IMR-90 (cell line): ENCODE measurements around the gene RELN. TPM values are rescaled to one million over a fixed set of nuclear protein-coding genes. Genes with fewer than 3 reads are reported as not detected.

Source experiments
- ATAC-seq: fragments of 200-7000 bp; cut with Tn5 transposase; 2 replicates; pipeline ENCODE4 v1.9.1; 2020; ENCODE audit warnings: low read depth, mild to moderate bottlenecking, moderate library complexity
- BruUV-seq: library from RNA; stranded (reverse); fragments of 400-500 nt; replicated peaks from 2 replicates; lab custom pipeline; 2021; lab: Mats Ljungman, UMichigan
- CTCF ChIA-PET: fragments of 300-600 bp; formaldehyde crosslinking; extraction: SDS; loops from one replicate; lab custom pipeline; 2021; ENCODE audit warnings: antibody characterized with exemption; lab: Yijun Ruan, JAX
- POLR2A ChIA-PET: fragments of 300-600 bp; sonication (Branson Sonifier 250); formaldehyde crosslinking; loops from one replicate; lab custom pipeline; 2022; ENCODE audit warnings: antibody characterized with exemption; ENCODE audit not compliant: unreplicated experiment; lab: Charles Lee
- DNase-seq: peaks from one replicate; pipeline ENCODE4 v3.0.0; 2013
- H2AFZ ChIP-seq: replicated peaks from 2 replicates; pipeline ENCODE3; 2013; ENCODE audit warnings: low read length, mild to moderate bottlenecking; ENCODE audit not compliant: poor library complexity
- H2AK5ac ChIP-seq: 2 replicates; pipeline ENCODE4 v1.6.1; 2013; ENCODE audit warnings: low read depth, low read length, inconsistent platforms
- H2AK9ac ChIP-seq: replicated peaks from 2 replicates; pipeline ENCODE3; 2013; ENCODE audit warnings: mild to moderate bottlenecking, low read depth, low read length, moderate library complexity; ENCODE audit not compliant: poor library complexity
- H2BK120ac ChIP-seq: 2 replicates; pipeline ENCODE4 v1.6.1; 2013; ENCODE audit warnings: low read depth, low read length, inconsistent platforms
- H2BK15ac ChIP-seq: 3 replicates; pipeline ENCODE4 v1.6.1; 2013; ENCODE audit warnings: low read depth, low read length, inconsistent platforms
- H2BK20ac ChIP-seq: 2 replicates; pipeline ENCODE4 v1.6.1; 2013; ENCODE audit warnings: low read depth, mild to moderate bottlenecking, inconsistent platforms, low read length, moderate library complexity
- H2BK5ac ChIP-seq: 2 replicates; pipeline ENCODE4 v1.6.1; 2013; ENCODE audit warnings: mild to moderate bottlenecking, low read depth, low read length, inconsistent platforms; ENCODE audit not compliant: poor library complexity, severe bottlenecking
- H3K14ac ChIP-seq: replicated peaks from 2 replicates; pipeline ENCODE4 v1.6.1; 2013; ENCODE audit warnings: low read depth, low read length, inconsistent platforms
- H3K18ac ChIP-seq: 2 replicates; pipeline ENCODE4 v1.6.1; 2013; ENCODE audit warnings: low read depth, low read length, control low read depth
- H3K23ac ChIP-seq: 2 replicates; pipeline ENCODE4 v1.6.1; 2013; ENCODE audit warnings: low read depth, low read length, inconsistent platforms
- H3K27ac ChIP-seq: 2 replicates; pipeline ENCODE4 v1.5.1; 2013; ENCODE audit warnings: mild to moderate bottlenecking, control low read depth, low read length; ENCODE audit not compliant: insufficient read depth
- H3K27me3 ChIP-seq: 2 replicates; pipeline ENCODE4 v1.6.1; 2013; ENCODE audit warnings: low read length; ENCODE audit not compliant: control insufficient read depth, insufficient read depth
- H3K36me3 ChIP-seq: 2 replicates; pipeline ENCODE4 v1.6.1; 2013; ENCODE audit warnings: low read length, mixed read lengths; ENCODE audit not compliant: control insufficient read depth, insufficient read depth
- H3K4ac ChIP-seq: 2 replicates; pipeline ENCODE4 v1.6.1; 2013; ENCODE audit warnings: low read depth, low read length, inconsistent platforms
- H3K4me1 ChIP-seq: 2 replicates; pipeline ENCODE4 v1.6.1; 2013; ENCODE audit warnings: low read length, mixed read lengths; ENCODE audit not compliant: control insufficient read depth, insufficient read depth
- H3K4me2 ChIP-seq: 2 replicates; pipeline ENCODE4 v1.6.1; 2013; ENCODE audit warnings: low read depth, mild to moderate bottlenecking, control low read depth, low read length, moderate library complexity
- H3K4me3 ChIP-seq: 2 replicates; pipeline ENCODE4 v1.5.1; 2013; ENCODE audit warnings: low read depth, mild to moderate bottlenecking, control low read depth, low read length, moderate library complexity; ENCODE audit not compliant: insufficient read depth
- H3K56ac ChIP-seq: 2 replicates; pipeline ENCODE4 v1.6.1; 2013; ENCODE audit warnings: low read length, inconsistent platforms; ENCODE audit not compliant: insufficient read depth; ENCODE audit errors: extremely low read depth
- H3K79me1 ChIP-seq, 2 experiments: 2 replicates each; pipeline ENCODE4 v1.6.1; 2013; ENCODE audit warnings: low read length in 2 of 2, inconsistent platforms in 1 of 2, low read depth in 1 of 2
- H3K9ac ChIP-seq: 2 replicates; pipeline ENCODE4 v1.6.1; 2013; ENCODE audit warnings: low read depth, low read length, control low read depth
- H3K9me1 ChIP-seq: 2 replicates; pipeline ENCODE4 v1.6.1; 2013; ENCODE audit warnings: low read length, inconsistent platforms; ENCODE audit not compliant: insufficient read depth
- H3K9me3 ChIP-seq: 2 replicates; pipeline ENCODE4 v1.6.1; 2013; ENCODE audit warnings: low read length; ENCODE audit not compliant: control insufficient read depth, insufficient read depth
- H4K20me1 ChIP-seq: 2 replicates; pipeline ENCODE4 v1.6.1; 2013; ENCODE audit warnings: low read length, inconsistent platforms; ENCODE audit not compliant: insufficient read depth
- H4K5ac ChIP-seq: 2 replicates; pipeline ENCODE4 v1.6.1; 2013; ENCODE audit warnings: mild to moderate bottlenecking, low read depth, low read length, control low read depth
- H4K8ac ChIP-seq, 2 experiments: 2 replicates each; pipeline ENCODE4 v1.6.1; 2013; ENCODE audit warnings: low read depth in 2 of 2, low read length in 2 of 2, control low read depth in 1 of 2, inconsistent platforms in 1 of 2
- H4K91ac ChIP-seq: 2 replicates; pipeline ENCODE4 v1.6.1; 2013; ENCODE audit warnings: low read depth, low read length, inconsistent platforms; ENCODE audit not compliant: insufficient read depth
- CHD1 ChIP-seq: IDR thresholded peaks from 2 replicates; pipeline ENCODE4 v1.6.1; 2012; ENCODE audit warnings: low read depth, low read length, improper control_type of control experiment
- CTCF ChIP-seq: conservative IDR thresholded peaks from 2 replicates; pipeline ENCODE4 v1.5.1; 2012; ENCODE audit warnings: mild to moderate bottlenecking, low read depth, low read length, improper control_type of control experiment
- FOS ChIP-seq: fragments of 150-350 bp; IDR thresholded peaks from 2 replicates; pipeline ENCODE4 v1.6.1; 2016; ENCODE audit warnings: low read depth, low read length
- MAFK ChIP-seq: IDR thresholded peaks from 2 replicates; pipeline ENCODE4 v1.6.1; 2012; ENCODE audit warnings: low read depth, low read length, improper control_type of control experiment
- POLR2A ChIP-seq: IDR thresholded peaks from 2 replicates; pipeline ENCODE4 v1.6.1; 2012; ENCODE audit warnings: mild to moderate bottlenecking, low read depth, low read length
- RAD21 ChIP-seq: IDR thresholded peaks from 2 replicates; pipeline ENCODE4 v1.6.1; 2012; ENCODE audit warnings: low read length, improper control_type of control experiment
- SMC3 ChIP-seq: fragments of 150-350 bp; IDR thresholded peaks from 2 replicates; pipeline ENCODE4 v1.6.1; 2016; ENCODE audit warnings: low read depth, mild to moderate bottlenecking, antibody characterized with exemption, low read length, moderate library complexity
- WGBS, 2 experiments: methylation state at CpG; one replicate each; pipeline versions ENCODE4 v1.1.5 to v1.1.7; 2013; ENCODE audit warnings: missing lambda C conversion rate in 2 of 2; ENCODE audit not compliant: insufficient read length in 1 of 2; ENCODE audit errors: extremely low coverage in 2 of 2; 5-methylcytosine and 5-hydroxymethylcytosine counted together
- dilution Hi-C: fragments of 300-500 bp; cut with HindIII; formaldehyde crosslinking; loops from one replicate; pipeline ENCODE4 v1.14.3; 2018; ENCODE audit warnings: low sequenced_read_pairs; ENCODE audit not compliant: unreplicated experiment
- in situ Hi-C: fragments of 300-500 bp; cut with MboI; formaldehyde crosslinking; loops from 3 replicates; pipeline ENCODE4 v1.14.3; 2019; ENCODE audit warnings: low sequenced_read_pairs, inconsistent platforms, mixed read lengths
- intact Hi-C: fragments of 100-400 bp; cut with micrococcal nuclease; formaldehyde crosslinking; loops from 2 replicates; pipeline ENCODE4 v1.10.0; 2022
- polyA plus RNA-seq, 3 experiments: library from polyadenylated mRNA; depleted of rRNA; stranded (reverse); fragments of >200 nt; gene quantifications; 2 replicates each; pipeline ENCODE4 v1.2.3, GENCODE V29; 2012; ENCODE audit warnings: low replicate concordance in 1 of 3
- total RNA-seq: library from RNA; depleted of rRNA; stranded (reverse); fragments of >200 nt; gene quantifications from 2 replicates; pipeline ENCODE4 v1.2.3, GENCODE V29; 2012

The RELN gene
- total and polyA plus RNA-seq, 2 of the 4 experiments (the other 2 are of a cell fraction): 14.7 to 23.7 TPM

- no peak overlapping the region for H2AK5ac ChIP-seq
- H3K9ac ChIP-seq: peak overlapping the region; percentile 82
- peaks cover 0 to 3% of the 10 kb centered on the region in 2 experiments; a peak in 1 of 4 replicates for H3K79me1 ChIP-seq
- no peaks in the 10 kb centered on the region for H4K20me1 ChIP-seq
- H2AK9ac ChIP-seq: peak overlapping the region; percentile 48
- H2AFZ ChIP-seq: peak overlapping the region; percentile 91
- no peaks in the 10 kb centered on the region; the same call in 1 of the 2 replicates for H3K27me3 ChIP-seq
- H3K23ac ChIP-seq: peak overlapping the region; percentile 83
- H2BK15ac ChIP-seq: no peak overlapping the region
- peak overlapping the region; percentile 59 for H2BK120ac ChIP-seq
- H2BK5ac ChIP-seq: peak overlapping the region; percentile 14
- H3K4me1 ChIP-seq: peaks cover 5% of the 10 kb centered on the region; the same call in 1 of the 2 replicates
- peak; percentile 47 for DNase-seq
- dilution Hi-C loops: no loop called here
- peak overlapping the region; percentile 60; the same call in 1 of the 2 replicates for H3K18ac ChIP-seq
- peak overlapping the region; percentile 84 for H3K4me2 ChIP-seq
- ATAC-seq: peak; percentile 65
- no TSS peak for BruUV-seq
- peak overlapping the region; percentile 54 for H4K91ac ChIP-seq
- H3K4ac ChIP-seq: peak overlapping the region; percentile 55
- ChIA-PET POLR2A (no interaction called here), CTCF (interaction anchor here (0.9 to 1.1 kb wide), 2 partner anchors 9 to 415 kb away, joined by 3 read pairs; no protein-coding TSS in a partner anchor)
- no peak overlapping the region for H4K5ac ChIP-seq
- no peaks in the 10 kb centered on the region for H3K9me3 ChIP-seq
- 1% methylated on average over 19 of the region's 80 CpGs; no CpG with 5 or more reads in 1 of the 2 experiments for WGBS, 2 experiments
- H4K8ac ChIP-seq: peak overlapping the region; percentile 35 to 50; a peak in 3 of 4 replicates
- H3K9me1 ChIP-seq: no peaks in the 10 kb centered on the region
- peak overlapping the region; percentile 29 for H2BK20ac ChIP-seq
- H3K56ac ChIP-seq: peak overlapping the region; percentile 8; the same call in 1 of the 2 replicates
- intact Hi-C loops: loop anchor here (2.0 to 5.0 kb wide), 4 partner anchors 162 to 468 kb away; no protein-coding TSS in a partner anchor
- TF ChIP-seq CHD1: no peak
- no peak for TF ChIP-seq MAFK
- TF ChIP-seq POLR2A: no peak
- TF ChIP-seq FOS: no peak
- 0 out of 2 replicates have a peak, but pooled peaks have one; percentile 5 for TF ChIP-seq CTCF
- no peak for TF ChIP-seq RAD21
- no peak for TF ChIP-seq SMC3
- peak overlapping the region; percentile 78 for H3K4me3 ChIP-seq
- H3K36me3 ChIP-seq: no peaks in the 10 kb centered on the region
- in situ Hi-C loops: no loop called here
- peak overlapping the region; percentile 66 for H3K27ac ChIP-seq
- peak overlapping the region; percentile 55; the same call in 1 of the 2 replicates for H3K14ac ChIP-seq
Observed at GRCh38 chr7:103989785-103990767, 618 bp upstream of the RELN start.
